SK-N-MC (cell line): ENCODE data around the gene KRTAP5-3.

ENCODE experiments used
- EZH2 ChIP-seq: fragments of 200-600 bp; sonication (generic); IDR thresholded peaks from one replicate; pipeline ENCODE4 v1.6.1; 2017; ENCODE audit warnings: antibody characterized with exemption
- FOXP2 ChIP-seq: optimal IDR thresholded peaks from 2 replicates; pipeline ENCODE3; 2011; ENCODE audit warnings: mild to moderate bottlenecking, moderate library complexity; ENCODE audit not compliant: insufficient read depth; ENCODE audit errors: extremely low read length, control extremely low read depth
- POLR2AphosphoS5 ChIP-seq: IDR thresholded peaks from 2 replicates; pipeline ENCODE4 v1.6.1; 2012; ENCODE audit warnings: mild to moderate bottlenecking, low read depth, low read length, borderline replicate concordance

DNA sequence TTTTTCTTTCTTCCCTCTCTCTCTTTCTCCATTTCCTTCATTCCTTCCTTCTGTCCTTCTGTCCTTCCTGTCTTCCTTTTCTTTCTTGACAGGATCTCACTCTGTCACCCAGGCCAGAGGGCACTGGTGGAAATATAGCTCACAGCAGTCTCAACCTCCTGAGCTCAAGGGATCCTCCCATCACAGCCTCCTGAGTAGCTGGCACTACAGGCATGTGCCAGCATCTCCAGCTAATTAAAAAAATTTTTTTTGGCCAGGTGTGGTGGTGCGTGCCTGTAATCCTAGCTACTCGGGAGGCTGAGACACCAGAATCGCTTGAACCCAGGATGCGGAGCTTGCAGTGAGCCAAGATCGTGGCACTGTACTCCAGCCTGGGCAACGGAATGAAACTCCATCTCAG lies 31.4 kb downstream of the KRTAP5-3 start:
- TF ChIP-seq POLR2AphosphoS5 (no peak), EZH2 (no peak), FOXP2 (no peak)
